ENCODE results near the gene KCNC3. TPM values are rescaled to one million over a fixed set of nuclear protein-coding genes. Genes with fewer than 3 reads are reported as not detected.
A peak's percentile ranks its signal among the peaks of the same experiment; 100 is the strongest.
"Not testable (repeated sequence)": the region's sequence is repeated elsewhere in the genome, so short reads cannot be mapped to it uniquely, and the experiment has no call there.

The KCNC3 gene
- polyA plus RNA-seq, 1 donor, result 3.1 TPM

- Histone ChIP-seq H3K36me3 (ENCODE audit: control insufficient read depth, insufficient read depth, low read length) (no peaks in the 10 kb centered on the region), H3K9me3 (ENCODE audit: control insufficient read depth, low read depth, low read length) (no peaks in the 10 kb centered on the region), H3K27me3 (ENCODE audit: control insufficient read depth, insufficient read depth, low read length) (no peaks in the 10 kb centered on the region), H3K4me3 (ENCODE audit: low read length) (no peak within 1 kb of the TSS), H3K27ac (ENCODE audit: low read length) (no peak within 1 kb of the TSS), H3K4me1 (ENCODE audit: control insufficient read depth, insufficient read depth, low read length) (no peaks in the 10 kb centered on the region)
- no CpG with 5 or more reads among the region's 11 CpGs for WGBS (ENCODE audit: insufficient coverage, low lambda C conversion rate)
- no peak for DNase-seq
Measured at GRCh38 chr19:50365434-50366306, 36.5 kb upstream of the KCNC3 start, which contains the start of gene NAPSA. Gene NAPSA, minus strand, starts transcription at chr19:50365639. Its CDS starts 18 bp downstream, at chr19:50365621.

DNA sequence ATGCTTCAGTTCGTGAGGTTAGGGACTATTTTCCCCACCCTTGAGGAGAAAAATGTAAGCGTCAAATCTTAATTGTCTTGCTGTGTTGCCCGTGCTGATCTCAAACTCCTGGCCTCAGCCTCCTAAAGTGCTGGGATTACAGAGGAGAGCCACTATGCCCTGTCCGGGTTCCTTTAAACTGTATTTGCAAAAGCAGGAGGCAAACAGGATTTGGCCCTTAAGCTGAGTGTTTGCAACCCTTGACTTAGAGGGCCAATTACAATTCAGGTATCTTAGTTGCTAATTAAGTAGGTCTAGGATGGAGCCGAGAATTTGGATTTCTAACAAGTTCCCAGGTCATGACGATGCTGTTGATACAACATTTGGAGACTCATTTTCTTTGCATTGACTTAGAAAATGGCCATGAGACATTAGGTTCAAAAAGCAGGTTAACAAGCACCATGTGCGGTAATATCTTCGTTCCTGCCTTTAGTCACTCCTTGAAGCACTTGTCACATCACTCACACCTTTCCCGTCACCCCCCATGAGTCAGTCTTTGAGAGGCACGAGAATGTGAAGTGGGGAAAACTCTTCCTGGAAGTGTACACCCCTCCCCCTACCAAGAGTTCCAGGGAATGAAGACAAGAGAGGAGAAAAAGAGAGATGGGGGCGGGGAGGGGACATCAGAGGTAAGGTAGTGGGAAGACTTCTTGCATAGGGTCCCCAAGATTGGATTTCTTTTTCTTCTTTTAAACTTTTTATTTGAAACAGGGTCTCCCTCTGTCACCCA, 33.7 kb upstream of the KCNC3 start:
- Histone ChIP-seq H3K9me3 (ENCODE audit: control insufficient read depth, low read depth, low read length) (no peaks in the 10 kb centered on the region), H3K4me1 (ENCODE audit: control insufficient read depth, insufficient read depth, low read length) (no peaks in the 10 kb centered on the region), H3K27ac (ENCODE audit: low read length) (no peak overlapping the region), H3K27me3 (ENCODE audit: control insufficient read depth, insufficient read depth, low read length) (no peaks in the 10 kb centered on the region), H3K36me3 (ENCODE audit: control insufficient read depth, insufficient read depth, low read length) (no peaks in the 10 kb centered on the region), H3K4me3 (ENCODE audit: low read length) (no peak overlapping the region)
- no peak for DNase-seq
- no CpG with 5 or more reads among the region's 11 CpGs for WGBS (ENCODE audit: insufficient coverage, low lambda C conversion rate)

- WGBS (ENCODE audit: insufficient coverage, low lambda C conversion rate), result no CpG with 5 or more reads among the region's 7 CpGs
- Histone ChIP-seq H3K36me3 (ENCODE audit: control insufficient read depth, insufficient read depth, low read length) (no peaks in the 10 kb centered on the region), H3K4me1 (ENCODE audit: control insufficient read depth, insufficient read depth, low read length) (no peaks in the 10 kb centered on the region), H3K4me3 (ENCODE audit: low read length) (no peak overlapping the region), H3K9me3 (ENCODE audit: control insufficient read depth, low read depth, low read length) (peaks cover 4% of the 10 kb centered on the region), H3K27ac (ENCODE audit: low read length) (no peak overlapping the region), H3K27me3 (ENCODE audit: control insufficient read depth, insufficient read depth, low read length) (peaks cover 4% of the 10 kb centered on the region)
- DNase-seq, result no peak
Measured at GRCh38 chr19:50362030-50362412, 32.8 kb upstream of the KCNC3 start.

- Histone ChIP-seq H3K27me3 (ENCODE audit: control insufficient read depth, insufficient read depth, low read length) (peaks cover 4% of the 10 kb centered on the region), H3K36me3 (ENCODE audit: control insufficient read depth, insufficient read depth, low read length) (no peaks in the 10 kb centered on the region), H3K4me3 (ENCODE audit: low read length) (no peak overlapping the region), H3K27ac (ENCODE audit: low read length) (no peak overlapping the region), H3K9me3 (ENCODE audit: control insufficient read depth, low read depth, low read length) (peaks cover 4% of the 10 kb centered on the region), H3K4me1 (ENCODE audit: control insufficient read depth, insufficient read depth, low read length) (no peaks in the 10 kb centered on the region)
- WGBS (ENCODE audit: insufficient coverage, low lambda C conversion rate), result no CpG with 5 or more reads among the region's 7 CpGs
- DNase-seq, result no peak
Measured at GRCh38 chr19:50361290-50362029, 32.3 kb upstream of the KCNC3 start.

DNA sequence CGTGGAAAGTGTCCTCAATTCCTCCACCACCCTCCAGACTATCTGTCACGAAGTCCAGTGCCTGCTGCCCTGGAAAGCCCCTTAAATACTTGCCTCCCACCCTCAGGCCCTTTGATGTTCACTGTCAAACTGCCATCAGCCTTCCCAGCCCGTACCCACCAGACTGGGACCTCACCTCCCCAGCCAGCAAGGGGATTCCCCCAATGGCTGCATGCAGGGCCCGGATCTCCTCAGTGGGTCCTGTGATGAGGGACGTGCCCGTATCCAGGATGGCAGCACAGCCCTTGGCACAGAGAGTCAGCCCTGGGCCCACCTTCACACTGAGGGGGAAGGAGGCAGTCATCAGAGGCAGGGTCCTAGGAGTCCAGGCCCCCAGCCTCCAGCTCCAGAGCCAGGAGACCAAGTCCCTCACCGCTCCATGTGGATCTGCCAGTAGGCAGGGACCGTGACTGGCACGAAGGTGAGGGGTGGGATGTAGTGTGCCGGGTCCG, 30.2 kb upstream of the KCNC3 start:
- H3K4me1 ChIP-seq (ENCODE audit: control insufficient read depth, insufficient read depth, low read length), result no peaks in the 10 kb centered on the region
- no peak overlapping the region for H3K27ac ChIP-seq (ENCODE audit: low read length)
- peaks cover 4% of the 10 kb centered on the region for H3K9me3 ChIP-seq (ENCODE audit: control insufficient read depth, low read depth, low read length)
- DNase-seq, result no peak
- no CpG with 5 or more reads among the region's 11 CpGs for WGBS (ENCODE audit: insufficient coverage, low lambda C conversion rate)
- H3K36me3 ChIP-seq (ENCODE audit: control insufficient read depth, insufficient read depth, low read length), result no peaks in the 10 kb centered on the region
- H3K4me3 ChIP-seq (ENCODE audit: low read length), result no peak overlapping the region
- peaks cover 4% of the 10 kb centered on the region for H3K27me3 ChIP-seq (ENCODE audit: control insufficient read depth, insufficient read depth, low read length)

GRCh38 chr19:50358483-50359327, 29.5 kb upstream of the KCNC3 start:
- Histone ChIP-seq H3K27me3 (ENCODE audit: control insufficient read depth, insufficient read depth, low read length) (peaks cover 4% of the 10 kb centered on the region), H3K36me3 (ENCODE audit: control insufficient read depth, insufficient read depth, low read length) (no peaks in the 10 kb centered on the region), H3K4me3 (ENCODE audit: low read length) (peak overlapping the region; percentile 44), H3K9me3 (ENCODE audit: control insufficient read depth, low read depth, low read length) (peaks cover 4% of the 10 kb centered on the region), H3K27ac (ENCODE audit: low read length) (no peak overlapping the region), H3K4me1 (ENCODE audit: control insufficient read depth, insufficient read depth, low read length) (no peaks in the 10 kb centered on the region)
- no CpG with 5 or more reads among the region's 54 CpGs for WGBS (ENCODE audit: insufficient coverage, low lambda C conversion rate)
- peak; percentile 41 to 44 for DNase-seq

GRCh38 chr19:50357178-50358100, 28.3 kb upstream of the KCNC3 start:
- H3K4me1 ChIP-seq (ENCODE audit: control insufficient read depth, insufficient read depth, low read length), result no peaks in the 10 kb centered on the region
- peak overlapping the region; percentile 44 for H3K4me3 ChIP-seq (ENCODE audit: low read length)
- WGBS (ENCODE audit: insufficient coverage, low lambda C conversion rate), result no CpG with 5 or more reads among the region's 54 CpGs
- peak in 1 of 2 donors; percentile 67 for DNase-seq
- H3K9me3 ChIP-seq (ENCODE audit: control insufficient read depth, low read depth, low read length), result peaks cover 4% of the 10 kb centered on the region
- H3K27me3 ChIP-seq (ENCODE audit: control insufficient read depth, insufficient read depth, low read length), result peaks cover 4% of the 10 kb centered on the region
- peak overlapping the region; percentile 64 for H3K27ac ChIP-seq (ENCODE audit: low read length)
- no peaks in the 10 kb centered on the region for H3K36me3 ChIP-seq (ENCODE audit: control insufficient read depth, insufficient read depth, low read length)

DNA sequence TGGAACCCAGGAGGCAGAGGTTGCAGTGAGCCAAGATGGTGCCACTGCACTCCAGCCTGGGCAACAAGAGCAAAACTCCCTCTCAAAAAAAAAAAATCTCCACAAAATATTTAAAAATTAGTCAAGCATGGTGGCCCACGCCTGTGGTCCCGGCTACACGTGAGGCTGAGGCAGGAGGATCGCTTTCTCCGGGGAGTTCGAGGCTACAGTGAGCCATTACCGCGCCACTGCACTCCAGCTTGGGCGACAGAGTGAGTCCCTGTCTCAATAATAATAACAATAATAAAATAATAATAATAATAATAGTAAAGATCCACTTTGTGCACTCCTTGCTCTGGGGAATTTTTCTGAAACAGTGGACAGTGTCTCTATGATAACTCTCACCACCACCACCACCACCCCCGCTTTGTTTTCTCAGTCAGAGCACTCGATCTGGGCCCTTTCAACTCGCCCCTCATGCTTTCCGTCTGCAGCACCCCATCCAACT, 27.6 kb upstream of the KCNC3 start:
- Histone ChIP-seq H3K27ac (ENCODE audit: low read length) (no peak overlapping the region), H3K4me3 (ENCODE audit: low read length) (no peak overlapping the region), H3K9me3 (ENCODE audit: control insufficient read depth, low read depth, low read length) (peaks cover 4% of the 10 kb centered on the region), H3K4me1 (ENCODE audit: control insufficient read depth, insufficient read depth, low read length) (no peaks in the 10 kb centered on the region), H3K36me3 (ENCODE audit: control insufficient read depth, insufficient read depth, low read length) (no peaks in the 10 kb centered on the region), H3K27me3 (ENCODE audit: control insufficient read depth, insufficient read depth, low read length) (peaks cover 4% of the 10 kb centered on the region)
- no peak for DNase-seq
- WGBS (ENCODE audit: insufficient coverage, low lambda C conversion rate), result no CpG with 5 or more reads among the region's 13 CpGs

GRCh38 chr19:50353487-50353880, 24.3 kb upstream of the KCNC3 start:
- WGBS (ENCODE audit: insufficient coverage, low lambda C conversion rate), result 80% methylated on average over 1 of the region's 7 CpGs
- not testable (repeated sequence) for H3K9me3 ChIP-seq (ENCODE audit: control insufficient read depth, low read depth, low read length); H3K27ac ChIP-seq (ENCODE audit: low read length); H3K4me1 ChIP-seq (ENCODE audit: control insufficient read depth, insufficient read depth, low read length); DNase-seq; H3K36me3 ChIP-seq (ENCODE audit: control insufficient read depth, insufficient read depth, low read length); H3K27me3 ChIP-seq (ENCODE audit: control insufficient read depth, insufficient read depth, low read length); H3K4me3 ChIP-seq (ENCODE audit: low read length)
